ENCODE results near the gene ATF3.
"Not testable (repeated sequence)": the region's sequence is repeated elsewhere in the genome, so short reads cannot be mapped to it uniquely, and the experiment has no call there.

ATF3 gene

DNA sequence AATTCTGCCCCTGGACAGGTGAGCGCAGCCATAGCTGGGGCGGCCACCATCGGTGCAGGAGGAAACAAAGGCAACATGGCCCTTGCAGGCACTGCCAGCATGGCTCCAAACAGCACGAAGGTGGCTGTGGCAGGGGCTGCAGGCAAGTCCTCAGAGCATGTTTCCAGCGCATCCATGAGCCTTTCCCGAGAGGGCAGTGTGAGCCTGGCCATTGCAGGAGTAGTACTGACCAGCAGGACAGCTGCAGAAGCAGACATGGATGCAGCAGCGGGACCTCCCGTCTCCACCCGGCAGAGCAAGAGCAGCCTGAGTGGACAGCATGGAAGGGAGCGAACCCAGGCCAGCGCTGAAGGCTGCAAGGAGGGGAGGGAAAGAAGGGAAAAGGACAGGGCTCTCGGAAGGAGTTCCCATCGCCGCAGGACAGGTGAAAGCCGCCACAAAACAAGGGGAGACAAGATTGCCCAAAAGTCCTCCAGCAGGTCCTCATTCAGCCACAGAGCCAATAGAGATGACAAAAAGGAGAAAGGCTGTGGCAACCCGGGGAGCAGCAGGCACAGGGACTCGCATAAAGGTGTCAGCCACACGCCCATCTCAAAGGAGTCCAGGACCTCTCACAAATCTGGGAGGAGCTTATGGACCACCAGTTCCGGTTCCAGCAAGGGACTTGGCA lies 17.4 kb downstream of the ATF3 start:
- in situ Hi-C loops (cut with HindIII; ENCODE audit: low sequenced_read_pairs), result no loop called here

DNA sequence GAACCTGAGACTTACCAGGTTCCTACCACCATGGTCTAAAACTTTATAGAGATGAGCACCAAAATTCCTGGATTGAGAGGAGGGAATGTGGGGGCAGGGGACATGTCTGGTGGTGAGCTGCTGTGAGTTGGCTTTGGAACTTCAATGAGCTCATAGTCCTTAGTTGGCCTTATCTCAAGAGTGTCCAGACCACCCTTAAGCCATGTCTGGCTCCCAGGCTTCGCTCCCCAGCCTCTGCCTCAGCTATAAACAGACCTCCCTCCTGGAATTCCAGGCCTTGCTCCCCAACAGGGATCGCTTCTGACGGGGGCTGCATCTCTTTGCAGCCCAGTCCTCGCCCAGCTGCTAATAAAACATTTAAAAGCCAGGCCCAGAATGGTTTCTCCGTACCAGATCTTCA lies 19.5 kb downstream of the ATF3 start:
- in situ Hi-C loops (cut with HindIII; ENCODE audit: low sequenced_read_pairs), result no loop called here

GRCh38 chr1:212628813-212629415 lies 20.4 kb downstream of the ATF3 start:
- in situ Hi-C loops (cut with HindIII; ENCODE audit: low sequenced_read_pairs), result no loop called here

- in situ Hi-C loops (cut with HindIII; ENCODE audit: low sequenced_read_pairs), result no loop called here
These were observed 21.0 kb downstream of the ATF3 start for GRCh38 chr1:212629450-212630157.

DNA sequence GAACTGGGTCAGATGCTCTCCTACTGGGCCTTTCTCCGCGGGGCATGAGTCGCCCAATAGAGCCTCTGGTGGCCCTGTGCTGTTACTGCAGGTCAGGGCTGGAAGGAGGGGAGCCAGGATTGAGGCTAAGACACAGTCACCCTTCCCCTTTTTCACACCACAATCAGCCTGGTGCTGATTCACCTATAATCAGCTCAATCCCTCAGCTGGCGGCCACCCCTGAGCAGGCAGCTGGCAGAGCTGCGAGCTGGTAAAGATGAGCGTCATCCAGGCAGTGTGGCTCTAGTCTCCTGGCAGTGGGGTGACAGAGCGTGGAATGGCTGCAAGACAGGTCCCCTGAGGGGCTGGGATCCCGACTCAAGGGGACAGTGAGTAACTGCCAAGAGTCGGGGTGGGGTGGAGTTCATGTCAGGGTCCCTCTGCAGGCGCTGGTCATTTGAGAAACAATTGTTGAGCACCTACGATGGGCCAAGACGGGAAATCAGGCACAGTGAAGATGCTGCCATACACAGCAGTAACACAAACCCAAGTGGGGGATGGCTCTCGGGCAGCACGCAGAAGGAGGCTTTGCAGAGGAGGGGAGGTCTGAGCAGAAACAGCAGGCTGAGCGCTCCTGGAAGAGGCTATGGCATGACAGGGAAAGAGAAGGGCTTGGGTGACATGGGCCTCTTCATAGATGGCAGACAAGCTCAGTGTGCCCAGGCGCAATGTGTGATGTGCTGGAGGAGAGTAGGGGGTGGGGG lies 21.8 kb downstream of the ATF3 start:
- in situ Hi-C loops (cut with HindIII; ENCODE audit: low sequenced_read_pairs), result no loop called here

DNA sequence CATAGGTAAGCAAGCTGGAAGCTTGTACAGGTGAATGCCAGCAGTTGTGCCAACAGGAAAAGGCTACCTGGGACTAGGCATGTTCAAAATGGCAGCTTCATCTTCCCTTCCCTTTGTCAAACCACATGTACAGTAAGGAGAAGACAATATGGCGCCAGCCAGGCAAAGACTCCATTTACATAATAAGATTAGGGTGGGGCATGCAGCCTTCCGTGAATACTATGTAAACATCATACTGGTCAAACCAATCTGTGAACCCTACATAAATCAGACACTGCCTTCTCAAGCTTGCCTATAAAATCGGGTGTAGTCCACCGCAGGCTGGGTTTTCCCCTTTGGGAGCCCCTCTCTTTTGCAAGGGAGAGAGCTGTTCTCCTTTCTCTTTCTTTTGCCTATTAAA lies 24.6 kb downstream of the ATF3 start:
- in situ Hi-C loops (cut with HindIII; ENCODE audit: low sequenced_read_pairs), result no loop called here

DNA sequence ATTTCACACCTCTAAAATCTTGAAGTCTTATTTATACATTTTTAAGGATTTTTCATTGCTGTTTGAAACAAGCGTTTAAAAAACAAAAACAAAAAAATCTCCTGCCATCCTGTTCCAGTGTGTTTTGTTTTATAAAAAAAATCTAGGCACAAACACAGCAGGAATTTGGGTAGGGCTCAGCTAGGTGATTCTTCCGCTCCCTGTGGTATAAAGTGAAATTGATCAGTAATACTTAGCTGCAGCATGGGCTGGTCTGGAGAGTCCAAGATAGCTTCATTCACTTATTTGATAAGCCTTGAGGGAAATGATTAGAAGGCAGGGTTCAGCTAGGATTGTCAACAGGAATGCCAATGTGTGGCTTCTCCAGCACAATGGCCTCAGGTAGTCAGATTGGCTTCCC lies 25.7 kb downstream of the ATF3 start:
- in situ Hi-C loops (cut with HindIII; ENCODE audit: low sequenced_read_pairs), result no loop called here

GRCh38 chr1:212635141-212635631 lies 26.6 kb downstream of the ATF3 start:
- in situ Hi-C loops (cut with HindIII; ENCODE audit: low sequenced_read_pairs), result no loop called here

DNA sequence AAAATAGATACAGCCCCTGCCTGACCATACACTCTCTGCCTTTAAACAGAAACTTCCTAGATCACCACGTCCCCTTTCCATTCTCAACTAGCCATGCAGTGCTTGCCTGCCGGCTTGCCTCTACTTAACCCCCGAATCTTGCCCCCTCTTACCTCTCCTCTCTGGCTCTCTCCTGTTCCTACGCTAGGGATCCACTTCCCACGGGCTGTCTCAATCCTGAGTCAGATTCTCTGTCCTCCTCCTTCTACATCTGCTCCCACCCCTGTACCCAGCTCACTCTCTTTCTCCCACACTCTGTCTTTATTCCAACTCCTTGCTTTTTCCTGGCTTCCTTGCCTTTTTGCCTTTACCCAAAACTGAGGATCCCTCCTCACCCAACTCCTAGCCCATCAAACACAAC lies 29.3 kb downstream of the ATF3 start:
- in situ Hi-C loops (cut with HindIII; ENCODE audit: low sequenced_read_pairs), result no loop called here

DNA sequence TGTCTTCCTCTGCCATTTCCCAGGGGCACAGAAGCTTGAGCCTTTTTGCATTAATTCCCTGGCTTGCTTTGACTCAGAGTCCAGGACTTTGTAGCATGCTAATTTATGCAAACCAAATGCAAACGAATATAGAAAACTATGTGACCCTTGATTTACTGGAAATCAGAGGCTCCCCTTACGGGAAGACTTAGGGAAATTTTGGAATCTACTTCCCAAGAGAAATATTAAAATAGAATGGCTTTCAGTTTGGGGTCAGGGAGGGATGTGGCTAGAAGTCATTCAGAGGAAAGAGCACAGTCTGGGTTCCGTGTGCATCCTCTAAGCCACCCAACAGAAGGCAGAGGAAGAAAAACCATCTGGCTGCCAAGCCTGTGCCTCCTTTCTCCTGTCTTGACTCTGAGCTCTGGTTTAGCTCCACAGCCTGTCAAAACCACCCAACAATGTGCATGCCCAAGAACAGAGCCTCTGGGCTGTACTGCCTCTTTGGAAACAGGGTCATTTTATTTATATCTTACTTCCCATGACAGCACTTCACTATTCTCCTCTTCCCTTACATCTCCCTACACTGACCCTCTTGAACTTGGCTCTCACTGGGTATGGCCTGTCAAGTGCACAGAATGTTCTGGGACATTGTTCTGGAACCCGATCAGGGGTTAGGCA lies 30.1 kb downstream of the ATF3 start:
- in situ Hi-C loops (cut with HindIII; ENCODE audit: low sequenced_read_pairs), result no loop called here

- in situ Hi-C loops (cut with HindIII; ENCODE audit: low sequenced_read_pairs), result not testable (repeated sequence)
These were observed 31.0 kb downstream of the ATF3 start for GRCh38 chr1:212639524-212639923.

- in situ Hi-C loops (cut with HindIII; ENCODE audit: low sequenced_read_pairs), result no loop called here
These were observed 31.8 kb downstream of the ATF3 start for GRCh38 chr1:212640223-212640878.

DNA sequence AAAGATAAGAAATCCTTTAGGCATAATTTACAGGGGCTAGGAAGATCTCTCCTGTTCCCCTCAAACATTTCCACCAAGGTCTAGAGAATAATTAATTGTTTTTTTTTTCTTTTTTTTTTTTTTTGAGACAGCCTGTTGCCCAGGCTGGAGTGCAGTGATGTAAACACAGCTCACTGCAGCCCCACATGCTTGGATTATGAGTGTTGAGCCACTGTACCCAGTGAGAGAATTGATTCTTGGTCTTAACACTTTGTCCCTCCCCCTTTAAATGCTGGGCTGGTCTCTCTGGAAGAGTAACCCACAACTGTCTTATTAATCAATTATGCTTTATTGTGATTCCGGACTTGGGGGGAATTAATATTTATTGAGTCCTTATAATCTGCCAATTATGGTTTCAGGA lies 33.4 kb downstream of the ATF3 start:
- in situ Hi-C loops (cut with HindIII; ENCODE audit: low sequenced_read_pairs), result no loop called here

DNA sequence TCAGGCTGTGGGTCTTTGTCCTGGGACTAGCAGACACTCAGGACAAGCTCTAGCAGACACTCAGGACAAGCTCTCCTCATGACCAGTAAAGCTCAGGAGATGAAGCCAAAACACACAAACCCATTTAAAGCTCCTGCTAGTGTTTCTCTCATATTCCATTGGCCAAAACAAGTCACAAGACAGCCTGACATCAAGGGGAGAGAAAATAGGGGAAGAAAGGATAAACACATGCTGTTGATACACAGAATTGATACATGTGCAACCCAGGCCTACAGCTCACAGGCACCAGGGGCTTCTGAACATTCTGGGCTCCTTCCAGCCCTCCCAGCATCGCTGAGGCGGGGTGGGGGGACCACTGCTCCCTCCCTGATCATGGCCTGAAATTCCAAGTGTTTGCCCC lies 35.3 kb downstream of the ATF3 start:
- in situ Hi-C loops (cut with HindIII; ENCODE audit: low sequenced_read_pairs), result no loop called here

DNA sequence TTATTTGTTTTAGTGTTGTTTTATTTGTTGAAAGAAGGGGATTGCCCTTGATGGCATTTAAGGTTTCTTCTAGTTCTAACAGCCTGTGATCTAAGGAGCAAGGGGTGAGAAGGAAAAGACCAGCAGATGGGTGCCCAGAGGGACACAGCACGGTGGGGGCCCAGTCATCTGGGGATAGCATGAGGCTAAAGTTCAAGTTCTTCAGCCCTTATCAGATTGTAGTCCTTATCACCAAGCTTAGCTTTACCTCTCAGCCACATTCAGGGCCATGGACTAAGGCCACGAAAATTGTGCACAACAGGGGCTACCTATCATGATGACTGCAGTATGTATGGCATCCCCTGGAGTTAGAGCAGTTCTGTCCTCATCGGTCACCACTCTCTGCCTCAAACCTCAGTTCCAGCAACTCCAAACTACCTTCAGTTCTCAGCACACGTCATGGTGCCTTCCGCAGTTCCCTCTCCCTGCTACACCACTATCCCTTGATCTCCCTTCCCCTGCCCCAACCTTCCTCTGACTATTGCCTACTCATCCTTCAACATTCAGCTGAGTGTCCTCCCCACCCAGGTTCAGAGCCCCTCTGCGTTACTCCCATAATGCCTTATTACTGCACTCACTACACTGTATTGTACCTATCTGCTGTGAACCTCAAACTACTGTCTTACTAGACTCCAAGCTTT lies 36.4 kb downstream of the ATF3 start:
- in situ Hi-C loops (cut with HindIII; ENCODE audit: low sequenced_read_pairs), result no loop called here

DNA sequence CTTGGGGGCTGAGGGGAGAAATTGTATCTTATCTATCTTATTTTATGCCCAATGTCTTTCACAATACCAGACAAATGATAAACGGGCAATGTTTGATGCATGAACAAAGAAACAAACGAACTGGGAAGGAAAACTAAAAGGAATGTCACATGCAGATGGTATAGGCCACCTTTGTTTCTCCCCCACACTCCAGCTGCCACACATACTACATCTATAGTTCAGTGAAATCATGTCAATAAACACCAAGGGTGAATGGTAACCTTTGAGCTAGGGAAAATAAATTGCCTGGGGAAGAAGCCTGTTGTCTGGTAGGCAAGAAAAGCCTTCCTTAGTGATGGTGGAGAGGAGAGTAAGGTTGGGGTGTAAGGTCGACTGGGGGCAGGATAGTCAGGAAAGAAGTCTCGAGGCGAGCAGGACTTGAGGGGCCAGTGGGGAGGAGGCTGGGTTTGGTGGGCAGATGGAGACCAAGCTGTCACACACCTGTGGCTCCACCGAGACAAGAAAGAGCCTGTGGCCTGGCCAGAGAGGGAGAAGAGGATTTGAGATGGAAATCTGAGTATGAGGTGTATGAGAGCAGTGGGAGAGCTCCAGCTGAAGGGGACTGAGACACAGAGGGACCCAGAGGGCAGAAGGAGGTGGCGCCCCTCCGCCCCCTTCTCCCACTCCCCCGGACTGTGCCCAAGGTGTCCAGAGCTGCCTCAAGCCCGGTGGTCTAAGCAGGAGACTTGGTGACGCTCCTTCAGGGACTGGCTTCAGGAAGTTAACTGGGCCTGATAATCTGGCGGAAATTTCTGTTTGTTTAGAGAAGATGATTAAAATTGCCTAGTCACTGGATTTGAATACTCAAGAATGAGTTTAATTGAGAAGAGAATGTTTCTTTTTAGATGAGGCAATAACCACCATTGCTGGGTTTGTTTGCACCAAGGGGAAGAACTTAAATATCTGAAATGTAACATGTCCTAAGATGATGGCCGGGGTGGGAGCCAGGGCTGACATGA lies 37.3 kb downstream of the ATF3 start:
- in situ Hi-C loops (cut with HindIII; ENCODE audit: low sequenced_read_pairs), result no loop called here

DNA sequence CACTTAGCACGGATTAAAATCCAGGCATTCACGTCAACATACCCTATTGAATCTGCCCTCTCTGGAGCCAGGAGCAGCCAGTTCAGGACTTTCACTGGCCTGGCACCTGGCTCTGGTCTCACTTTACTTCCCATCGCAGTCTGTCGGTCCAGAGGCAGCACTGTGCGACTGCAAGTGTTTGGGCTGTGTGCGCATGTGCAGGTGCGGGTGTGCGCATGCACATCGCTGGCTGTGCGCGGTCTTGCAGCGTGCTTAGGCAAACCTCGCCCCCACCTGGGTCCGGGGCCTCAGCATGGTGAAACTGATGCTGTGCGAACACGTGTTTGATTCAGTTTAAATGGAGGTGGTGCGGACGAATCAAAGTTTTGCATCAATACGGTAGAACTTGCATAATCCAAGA lies 38.0 kb downstream of the ATF3 start:
- in situ Hi-C loops (cut with HindIII; ENCODE audit: low sequenced_read_pairs), result no loop called here

- in situ Hi-C loops (cut with HindIII; ENCODE audit: low sequenced_read_pairs), result no loop called here
These were observed 38.4 kb downstream of the ATF3 start for GRCh38 chr1:212647004-212647403.

- in situ Hi-C loops (cut with HindIII; ENCODE audit: low sequenced_read_pairs), result no loop called here
These were observed 39.9 kb downstream of the ATF3 start for GRCh38 chr1:212648431-212648830.
